PC-9 (cell line): ENCODE measurements around the gene TOM1L1. TPM values are rescaled to one million over a fixed set of nuclear protein-coding genes. Genes with fewer than 3 reads are reported as not detected.

Experiments
- BruUV-seq: library from RNA; stranded (reverse); fragments of 400-500 nt; replicated peaks from 2 replicates; lab custom pipeline; 2021; lab: Mats Ljungman, UMichigan
- CTCF ChIA-PET: fragments of 300-600 bp; sonication (Branson Sonifier 250); formaldehyde crosslinking; loops from one replicate; lab custom pipeline; 2022; ENCODE audit warnings: antibody characterized with exemption; lab: Charles Lee
- POLR2A ChIA-PET: fragments of 300-600 bp; sonication (Branson Sonifier 250); formaldehyde crosslinking; loops from one replicate; lab custom pipeline; 2022; ENCODE audit warnings: antibody characterized with exemption; ENCODE audit not compliant: unreplicated experiment; lab: Charles Lee
- DNase-seq, 2 experiments: peaks; one replicate each; pipeline versions ENCODE4 v3.0.0 to v3.0.0-alpha.2; 2015 to 2022; ENCODE audit warnings: mixed read lengths in 1 of 2
- H2AFZ ChIP-seq: fragments of 200-600 bp; sonication (generic); 2 replicates; pipeline ENCODE4 v1.8.1; 2017; ENCODE audit warnings: antibody characterized with exemption
- H3F3A ChIP-seq: fragments of 200-600 bp; sonication (generic); 2 replicates; pipeline ENCODE4 v1.8.1; 2017; ENCODE audit warnings: antibody characterized with exemption, mild to moderate bottlenecking, low read depth; ENCODE audit not compliant: insufficient read depth
- H3K27ac ChIP-seq: fragments of 200-600 bp; sonication (generic); 2 replicates; pipeline ENCODE4 v1.6.1; 2016; ENCODE audit warnings: mixed run types
- H3K27me3 ChIP-seq: fragments of 200-600 bp; sonication (generic); 2 replicates; pipeline ENCODE4 v1.6.1; 2016; ENCODE audit warnings: low read depth, mixed run types; ENCODE audit not compliant: insufficient read depth
- H3K36me3 ChIP-seq: fragments of 200-600 bp; sonication (generic); 2 replicates; pipeline ENCODE4 v1.6.1; 2016; ENCODE audit warnings: low read depth, mixed run types
- H3K4me1 ChIP-seq: fragments of 200-600 bp; sonication (generic); replicated peaks from 2 replicates; pipeline ENCODE4 v1.6.1; 2016; ENCODE audit warnings: mixed run types; ENCODE audit not compliant: insufficient read depth
- H3K4me2 ChIP-seq: fragments of 200-600 bp; sonication (generic); 2 replicates; pipeline ENCODE4 v1.6.1; 2017; ENCODE audit warnings: mixed run types
- H3K4me3 ChIP-seq: fragments of 200-600 bp; sonication (generic); 2 replicates; pipeline ENCODE4 v1.6.1; 2016; ENCODE audit warnings: mixed run types
- H3K79me2 ChIP-seq: fragments of 200-600 bp; sonication (generic); 2 replicates; pipeline ENCODE4 v1.6.1; 2017; ENCODE audit warnings: low read depth, mixed run types
- H3K9me2 ChIP-seq: fragments of 200-600 bp; sonication (generic); 2 replicates; pipeline ENCODE4 v1.8.1; 2017; ENCODE audit warnings: mild to moderate bottlenecking; ENCODE audit not compliant: insufficient read depth
- H3K9me3 ChIP-seq: fragments of 200-600 bp; sonication (generic); 2 replicates; pipeline ENCODE4 v1.8.1; 2016; ENCODE audit warnings: low read depth; ENCODE audit not compliant: insufficient read depth
- H4K20me1 ChIP-seq: fragments of 200-600 bp; sonication (generic); 2 replicates; pipeline ENCODE4 v1.8.1; 2017; ENCODE audit not compliant: insufficient read depth
- CTCF ChIP-seq: fragments of 200-600 bp; sonication (generic); conservative IDR thresholded peaks from 2 replicates; pipeline ENCODE4 v1.6.1; 2017; ENCODE audit warnings: mixed run types, antibody characterized with exemption, mild to moderate bottlenecking, moderate library complexity
- EZH2 ChIP-seq: fragments of 200-600 bp; sonication (generic); IDR thresholded peaks from 2 replicates; pipeline ENCODE4 v1.8.0; 2017; ENCODE audit warnings: antibody characterized with exemption, low read depth
- intact Hi-C: fragments of 100-400 bp; cut with micrococcal nuclease; formaldehyde crosslinking; loops from one replicate; pipeline ENCODE4 v1.10.0; 2022; ENCODE audit not compliant: unreplicated experiment
- total RNA-seq: library from RNA; stranded (reverse); gene quantifications from 2 replicates; pipeline ENCODE4 v1.2.3, GENCODE V29; 2021

The TOM1L1 gene
- total RNA-seq, 1 experiment from 2014 or later, result 46.8 TPM

GRCh38 chr17:54861471-54861983 lies 39.1 kb upstream of the TOM1L1 start:
- intact Hi-C loops, result no loop called here
- CTCF ChIA-PET, result no interaction called here
- POLR2A ChIA-PET, result no interaction called here

GRCh38 chr17:54863176-54863575 lies 37.5 kb upstream of the TOM1L1 start:
- Histone ChIP-seq H3K9me2 (no peaks in the 10 kb centered on the region; the same call in 1 of the 2 replicates), H3K4me3 (no peak overlapping the region), H3K9me3 (no peaks in the 10 kb centered on the region), H3K27me3 (peaks cover 8% of the 10 kb centered on the region; the same call in 1 of the 2 replicates), H3K36me3 (no peaks in the 10 kb centered on the region), H3F3A (no peaks in the 10 kb centered on the region), H3K79me2 (no peaks in the 10 kb centered on the region), H3K27ac (no peak overlapping the region), H3K4me2 (no peak overlapping the region), H4K20me1 (no peaks in the 10 kb centered on the region), H2AFZ (no peak overlapping the region), H3K4me1 (no peaks in the 10 kb centered on the region)
- intact Hi-C loops, result no loop called here
- POLR2A ChIA-PET, result no interaction called here
- no peak for DNase-seq
- TF ChIP-seq EZH2, result no peak
- TF ChIP-seq CTCF, result no peak
- no TSS peak for BruUV-seq
- CTCF ChIA-PET, result no interaction called here

More at GRCh38 chr17:54861471-54861983, 39.1 kb upstream of the TOM1L1 start:
- Histone ChIP-seq H3K36me3 (no peaks in the 10 kb centered on the region), H3F3A (no peaks in the 10 kb centered on the region), H3K4me3 (no peak overlapping the region), H3K27ac (no peak overlapping the region), H3K27me3 (peaks cover 18% of the 10 kb centered on the region), H3K4me2 (no peak overlapping the region), H3K79me2 (no peaks in the 10 kb centered on the region), H4K20me1 (no peaks in the 10 kb centered on the region), H3K4me1 (no peaks in the 10 kb centered on the region), H3K9me3 (no peaks in the 10 kb centered on the region), H3K9me2 (no peaks in the 10 kb centered on the region), H2AFZ (no peak overlapping the region)
- TF ChIP-seq EZH2 (no peak), CTCF (no peak)
- no peak for DNase-seq
- no TSS peak for BruUV-seq

GRCh38 chr17:54864070-54864469 lies 36.6 kb upstream of the TOM1L1 start:
- DNase-seq, result no peak
- no peaks in the 10 kb centered on the region for H3K36me3 ChIP-seq
- H3K9me2 ChIP-seq, result no peaks in the 10 kb centered on the region; the same call in 1 of the 2 replicates
- H3K79me2 ChIP-seq, result no peaks in the 10 kb centered on the region
- H3K27me3 ChIP-seq, result peaks cover 5% of the 10 kb centered on the region; the same call in 1 of the 2 replicates
- H2AFZ ChIP-seq, result no peak overlapping the region
- CTCF ChIA-PET, result no interaction called here
- POLR2A ChIA-PET, result no interaction called here
- no peaks in the 10 kb centered on the region for H3K4me1 ChIP-seq
- no peaks in the 10 kb centered on the region for H3F3A ChIP-seq
- TF ChIP-seq EZH2 (no peak), CTCF (no peak)
- no peaks in the 10 kb centered on the region for H3K9me3 ChIP-seq
- no peaks in the 10 kb centered on the region for H4K20me1 ChIP-seq
- no peak overlapping the region for H3K4me3 ChIP-seq
- no TSS peak for BruUV-seq
- no peak overlapping the region for H3K4me2 ChIP-seq
- no peak overlapping the region for H3K27ac ChIP-seq
- intact Hi-C loops, result no loop called here
